Effector memory CD8-positive, alpha-beta T cell (primary cell): ENCODE measurements around the gene MMP24OS.

Experiments
- ATAC-seq: fragments of 150-1000 bp; cut with Tn5 transposase; replicated peaks from 2 replicates; pipeline ENCODE4 v1.10.0; 2021; ENCODE audit warnings: mild to moderate bottlenecking, moderate library complexity
- DNase-seq, 3 experiments: peaks; one replicate each; pipeline ENCODE4 v3.0.0; 2021
- H3K27ac Mint-ChIP-seq, 2 donors: one replicate each; pipeline ENCODE4 v1.8.0; 2022; ENCODE audit warnings: mild to moderate bottlenecking in 2 of 2, mixed read lengths in 2 of 2, moderate library complexity in 2 of 2
- H3K27me3 Mint-ChIP-seq, 2 donors: one replicate each; pipeline ENCODE4 v1.8.0; 2022; ENCODE audit warnings: mixed read lengths in 2 of 2
- H3K36me3 Mint-ChIP-seq: one replicate; pipeline ENCODE4 v1.8.0; 2022; ENCODE audit warnings: mild to moderate bottlenecking, moderate library complexity, mixed read lengths; ENCODE audit not compliant: insufficient read depth
- H3K4me1 Mint-ChIP-seq, 2 donors: one replicate each; pipeline ENCODE4 v1.8.0; 2022; ENCODE audit warnings: low read depth in 2 of 2, mixed read lengths in 2 of 2
- H3K4me3 Mint-ChIP-seq, 2 donors: one replicate each; pipeline ENCODE4 v1.8.0; 2022; ENCODE audit warnings: mild to moderate bottlenecking in 2 of 2, mixed read lengths in 2 of 2, moderate library complexity in 2 of 2
- H3K9me3 Mint-ChIP-seq, 2 donors: one replicate each; pipeline ENCODE4 v1.8.0; 2022; ENCODE audit warnings: mixed read lengths in 2 of 2

MMP24OS gene

DNA sequence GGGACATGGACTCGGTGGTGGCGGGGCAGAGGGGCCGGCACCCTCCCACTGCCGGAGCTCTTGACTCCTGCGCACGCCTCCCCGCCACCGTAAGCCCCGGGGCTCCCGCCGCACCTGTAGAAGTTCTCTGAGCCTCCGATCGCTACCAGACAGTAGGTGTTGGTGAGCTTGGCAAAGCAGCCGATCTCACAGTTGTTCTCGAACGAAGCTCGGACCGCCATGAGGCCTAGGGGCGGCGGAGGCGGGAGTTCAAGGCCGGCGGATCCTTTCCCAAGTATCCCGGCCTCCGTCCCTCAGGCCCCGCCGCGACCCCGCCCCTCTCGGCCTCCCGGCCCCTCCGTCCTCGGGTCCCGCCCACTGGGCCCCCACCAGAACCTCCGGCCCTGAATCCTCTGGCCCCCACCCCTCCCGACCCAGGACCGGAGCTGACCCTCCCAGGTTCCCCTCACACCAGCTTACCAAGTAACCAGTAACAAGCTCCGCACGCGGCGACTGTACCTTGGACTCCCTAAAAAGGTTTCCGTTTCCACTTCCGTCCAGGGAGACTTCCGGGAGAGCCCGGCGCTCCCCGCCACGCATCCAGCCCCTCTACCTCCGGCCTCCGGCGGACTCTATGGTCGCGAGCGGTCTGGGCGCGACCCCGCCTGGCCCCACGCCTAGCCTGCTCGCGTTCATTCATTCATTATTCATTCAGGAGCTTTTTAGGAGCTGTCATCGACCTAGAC lies 6.5 kb upstream of the MMP24OS start, which contains the start of gene EIF6:
Gene EIF6 (minus strand): TSS at position 506 of the 725 bp plus-strand sequence. CDS start 285 bp downstream, at position 221.
- ATAC-seq: peak; percentile 86
- H3K4me3 Mint-ChIP-seq: peak within 1 kb of the TSS; percentile 82 to 89

DNA sequence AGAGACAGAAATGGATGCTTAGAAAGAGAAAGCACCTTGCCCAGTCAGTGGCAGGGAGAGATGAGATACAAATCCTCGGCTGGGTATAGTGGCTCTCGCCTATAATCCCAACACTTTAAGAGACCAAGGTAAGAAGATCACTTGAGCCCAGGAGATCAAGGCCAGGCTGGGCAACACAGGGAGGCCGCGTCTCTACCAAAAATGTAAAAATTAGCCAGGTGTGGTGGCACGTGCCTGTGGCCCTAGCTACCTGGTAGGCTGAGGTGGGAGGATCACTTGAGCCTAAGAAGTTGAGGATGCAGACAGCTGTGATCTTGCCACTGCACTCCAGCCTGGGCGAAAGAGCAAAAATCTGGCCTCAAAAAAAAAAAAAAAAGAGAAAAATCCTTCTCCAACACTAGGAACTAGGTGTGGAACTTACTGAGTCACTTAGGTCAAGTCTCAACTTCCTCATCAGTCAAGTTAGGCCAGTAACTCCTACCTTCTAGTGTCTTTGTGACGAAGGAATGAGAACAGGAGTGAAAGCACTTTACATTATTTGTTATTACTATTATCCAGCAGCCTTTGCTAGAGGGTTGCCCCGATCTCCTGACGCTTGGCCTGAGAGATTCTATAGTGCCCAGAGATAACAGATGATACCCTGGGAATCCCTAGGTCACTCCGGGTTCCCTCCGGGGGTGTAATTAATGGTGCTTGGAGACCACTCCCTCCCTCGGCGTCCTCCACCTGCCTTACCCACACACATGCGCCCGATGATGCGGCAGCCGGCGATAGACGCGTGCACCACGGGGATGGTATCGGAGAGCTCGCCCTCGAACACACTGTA lies 5.7 kb upstream of the MMP24OS start:
- Mint-ChIP-seq H3K27ac (peak overlapping the region; percentile 88 to 92), H3K27me3 (no peaks in the 10 kb centered on the region), H3K36me3 (peaks cover 31% of the 10 kb centered on the region), H3K4me3 (peak overlapping the region; percentile 82 to 89), H3K4me1 (peaks cover 17 to 18% of the 10 kb centered on the region in 2 donors), H3K9me3 (no peaks in the 10 kb centered on the region)
- no peak for DNase-seq
- ATAC-seq: no peak

More for the DNA sequence above, 6.5 kb upstream of the MMP24OS start, which contains the start of gene EIF6:
- Mint-ChIP-seq H3K27me3 (no peaks in the 10 kb centered on the region), H3K4me1 (peaks cover 15 to 18% of the 10 kb centered on the region in 2 donors), H3K27ac (peak within 1 kb of the TSS; percentile 88 to 92), H3K9me3 (no peaks in the 10 kb centered on the region), H3K36me3 (peaks cover 25% of the 10 kb centered on the region)
- DNase-seq: peak; percentile 61 to 63 (median 61)

DNA sequence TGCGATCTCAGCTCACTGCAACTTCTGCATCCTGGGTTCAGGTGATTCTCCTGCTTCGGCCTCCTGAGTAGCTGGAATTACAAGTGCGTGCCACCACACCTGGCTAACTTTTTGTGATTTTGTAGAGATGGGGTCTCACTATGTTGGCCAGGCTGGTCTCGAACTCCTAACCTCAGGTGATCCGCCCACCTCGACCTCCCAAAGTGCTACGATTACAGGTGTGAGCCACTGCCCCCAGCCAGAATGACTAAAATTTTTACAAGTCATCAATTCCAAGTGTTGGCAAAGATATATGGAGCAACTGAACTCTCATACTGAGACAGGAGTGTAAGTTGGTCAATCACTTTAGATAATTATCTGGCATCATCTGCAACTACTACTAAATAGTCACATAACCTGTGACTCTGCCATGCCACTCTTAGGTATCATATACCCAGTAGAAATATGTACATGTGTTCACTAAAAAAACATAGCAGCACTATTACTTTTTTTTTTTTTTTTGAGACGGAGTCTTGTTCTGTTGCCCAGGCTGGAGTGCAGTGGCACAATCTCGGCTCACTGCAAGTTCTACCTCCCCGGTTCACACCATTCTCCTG lies 3.7 kb upstream of the MMP24OS start:
- Mint-ChIP-seq H3K27me3 (no peaks in the 10 kb centered on the region), H3K9me3 (no peaks in the 10 kb centered on the region), H3K4me3 (no peak overlapping the region), H3K36me3 (peaks cover 49% of the 10 kb centered on the region), H3K4me1 (peaks cover 26 to 28% of the 10 kb centered on the region in 2 donors), H3K27ac (no peak overlapping the region)
- ATAC-seq: no peak
- no peak for DNase-seq

DNA sequence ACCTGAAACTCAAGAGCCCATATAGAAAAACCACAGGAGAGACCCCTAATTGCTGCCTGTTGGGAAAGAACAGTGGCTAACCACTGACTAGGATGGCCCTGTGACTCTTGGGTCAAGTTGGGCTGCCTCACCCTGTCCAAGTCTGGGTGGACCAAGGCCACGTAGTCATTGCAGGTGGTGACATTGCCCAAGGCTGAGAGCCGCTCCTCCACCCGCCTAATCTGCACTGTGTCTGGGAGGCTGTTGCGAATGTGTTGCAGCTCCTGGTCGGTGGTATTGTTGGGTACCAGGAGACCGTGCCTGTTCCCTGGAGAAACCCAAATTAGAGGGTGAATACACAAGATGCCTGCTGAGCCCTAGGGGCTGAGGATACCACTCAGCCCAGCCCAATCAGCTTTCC lies 2.6 kb upstream of the MMP24OS start:
- H3K4me1 Mint-ChIP-seq: peaks cover 34 to 35% of the 10 kb centered on the region in 2 donors

DNA sequence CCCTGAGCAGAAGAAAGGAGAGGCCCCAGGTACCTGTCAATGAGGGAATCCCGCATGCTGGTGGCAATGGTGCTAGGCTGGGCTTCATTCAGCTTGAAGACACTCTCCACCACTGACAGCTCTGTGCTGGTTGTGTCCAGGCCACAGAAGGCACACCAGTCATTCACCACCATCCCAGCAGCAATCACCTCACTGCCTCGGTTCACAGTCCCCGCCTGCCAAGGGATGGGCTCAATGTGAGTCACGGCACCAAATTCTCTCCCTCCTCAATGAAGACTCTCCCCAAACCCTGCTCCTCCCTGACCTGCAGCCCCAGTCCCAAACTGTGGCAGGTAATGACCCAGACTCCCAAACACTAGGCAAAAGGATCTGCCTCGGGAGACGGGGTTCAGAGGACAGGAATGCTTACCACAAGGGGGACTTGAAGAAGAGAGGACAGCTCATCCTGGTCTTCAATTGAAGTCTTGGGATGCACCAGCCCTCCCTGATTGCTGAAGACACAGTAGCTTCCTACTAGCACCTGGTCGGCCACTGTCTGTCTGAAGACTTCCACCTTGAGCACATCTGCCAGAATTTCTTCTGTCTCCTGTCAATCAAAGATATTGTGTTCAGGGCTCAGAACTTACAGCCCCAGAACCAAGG lies 1.7 kb upstream of the MMP24OS start:
- Mint-ChIP-seq H3K27ac (peak overlapping the region; percentile 79 to 95), H3K27me3 (no peaks in the 10 kb centered on the region), H3K4me1 (peaks cover 29 to 31% of the 10 kb centered on the region in 2 donors), H3K4me3 (no peak overlapping the region), H3K36me3 (peaks cover 51% of the 10 kb centered on the region), H3K9me3 (no peaks in the 10 kb centered on the region)
- ATAC-seq (no peak), DNase-seq (no peak)

More for the DNA sequence above, 2.6 kb upstream of the MMP24OS start:
- Mint-ChIP-seq H3K4me3 (no peak overlapping the region), H3K36me3 (peaks cover 51% of the 10 kb centered on the region), H3K27me3 (no peaks in the 10 kb centered on the region), H3K27ac (peak overlapping the region; percentile 79 to 95), H3K9me3 (no peaks in the 10 kb centered on the region)
- ATAC-seq (no peak), DNase-seq (no peak)

DNA sequence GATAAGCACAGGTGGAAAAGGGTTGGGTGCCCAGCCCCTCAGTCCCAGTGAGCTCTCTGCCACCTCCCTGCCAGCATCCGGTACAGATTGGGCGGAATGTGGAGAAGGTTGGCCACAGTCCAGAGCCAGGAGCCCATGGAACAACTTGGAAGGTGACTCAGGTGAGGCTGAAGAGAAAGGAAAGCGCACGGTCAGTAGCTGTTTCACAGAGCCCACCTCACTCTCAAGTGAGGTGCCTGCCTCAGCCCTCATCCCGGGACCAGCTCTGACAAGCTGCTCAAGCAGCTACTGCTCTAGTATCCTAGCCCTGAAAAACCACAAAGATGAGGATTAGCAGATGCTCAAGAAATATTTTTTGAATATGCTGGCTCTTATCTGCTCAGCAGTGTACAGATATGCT lies 1.1 kb upstream of the MMP24OS start:
- ATAC-seq (no peak), DNase-seq (no peak)
- H3K4me3 Mint-ChIP-seq: peak overlapping the region in 1 of 2 donors; percentile 17
- peak overlapping the region; percentile 79 to 95 for H3K27ac Mint-ChIP-seq
- H3K36me3 Mint-ChIP-seq: peaks cover 53% of the 10 kb centered on the region
- H3K9me3 Mint-ChIP-seq: no peaks in the 10 kb centered on the region
- peaks cover 28 to 30% of the 10 kb centered on the region in 2 donors for H3K4me1 Mint-ChIP-seq
- H3K27me3 Mint-ChIP-seq: no peaks in the 10 kb centered on the region

DNA sequence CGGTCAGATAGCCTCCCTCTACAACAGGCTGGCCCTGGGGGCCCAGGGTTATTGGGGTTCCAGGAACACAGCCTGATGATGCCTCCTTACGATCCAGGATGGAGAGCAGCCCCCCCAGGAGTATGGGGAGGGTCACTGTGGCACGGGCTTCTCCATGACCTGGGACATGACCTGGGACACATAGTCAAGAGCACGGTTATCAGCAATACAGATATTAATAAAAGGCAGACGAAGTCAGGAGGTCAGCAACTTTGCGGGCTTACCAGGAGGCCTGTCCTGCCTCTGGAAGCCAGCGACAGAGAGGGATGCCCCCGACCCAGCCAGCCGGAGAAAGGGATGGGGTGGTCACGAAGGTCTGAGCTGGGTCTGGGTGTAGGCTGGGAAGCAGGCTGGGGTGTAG lies 795 bp downstream of the MMP24OS start:
- peaks cover 50% of the 10 kb centered on the region for H3K36me3 Mint-ChIP-seq
- H3K4me3 Mint-ChIP-seq: peak overlapping the region; percentile 87 to 97
- peaks cover 23 to 24% of the 10 kb centered on the region in 2 donors for H3K4me1 Mint-ChIP-seq
- no peak for ATAC-seq
- no peak for DNase-seq
- H3K9me3 Mint-ChIP-seq: no peaks in the 10 kb centered on the region
- peak overlapping the region; percentile 95 to 100 for H3K27ac Mint-ChIP-seq
- no peaks in the 10 kb centered on the region for H3K27me3 Mint-ChIP-seq

DNA sequence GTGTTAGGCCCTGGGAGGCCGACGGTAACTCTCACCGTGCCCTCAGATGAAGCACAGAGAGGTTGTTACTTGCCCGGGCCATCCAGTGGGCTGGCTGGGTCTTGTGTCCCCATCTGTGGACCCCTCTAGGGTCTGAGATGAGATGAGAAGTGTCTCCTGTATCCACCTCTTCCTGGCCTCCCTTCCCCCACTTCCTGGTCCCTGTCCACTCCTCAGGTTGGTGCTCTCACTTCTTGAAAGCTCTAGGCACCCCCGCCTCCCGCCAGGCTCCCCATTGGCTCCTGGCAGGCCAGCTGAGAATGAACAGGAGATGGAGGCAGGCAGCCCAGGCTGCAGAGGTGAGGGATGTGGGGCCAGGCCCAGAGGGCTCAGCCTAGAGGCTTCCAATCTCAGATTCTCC lies 1.5 kb downstream of the MMP24OS start:
- H3K27me3 Mint-ChIP-seq: no peaks in the 10 kb centered on the region
- H3K4me3 Mint-ChIP-seq: peak overlapping the region; percentile 87 to 97
- ATAC-seq (no peak), DNase-seq (no peak)
- peak overlapping the region; percentile 95 to 100 for H3K27ac Mint-ChIP-seq
- H3K36me3 Mint-ChIP-seq: peaks cover 48% of the 10 kb centered on the region
- peaks cover 22 to 24% of the 10 kb centered on the region in 2 donors for H3K4me1 Mint-ChIP-seq
- no peaks in the 10 kb centered on the region for H3K9me3 Mint-ChIP-seq

DNA sequence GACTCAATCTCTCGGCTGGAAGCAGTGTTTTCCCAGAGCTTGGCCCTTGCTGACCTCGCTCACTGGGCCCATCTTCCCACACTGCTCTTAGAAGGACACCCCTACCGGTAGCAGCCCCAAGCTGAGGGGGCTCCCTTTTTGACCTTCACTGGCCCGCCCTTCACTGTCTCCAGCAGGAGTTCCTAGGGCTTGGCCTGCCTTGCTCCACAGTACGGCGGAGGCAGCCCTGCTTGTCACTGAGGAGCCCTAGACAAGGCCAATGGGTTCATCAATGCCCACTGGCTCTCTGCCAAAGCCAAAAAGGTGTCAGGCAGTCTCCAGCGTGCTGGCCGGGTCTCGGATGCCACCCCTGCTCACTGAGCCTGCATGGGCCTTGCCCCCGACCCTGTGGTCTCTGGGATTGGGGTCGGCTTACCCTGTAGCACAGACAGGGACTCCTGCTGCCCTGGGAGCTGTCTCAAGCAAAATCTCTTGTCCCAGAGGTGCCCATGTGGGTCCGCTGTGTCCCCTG lies 2.1 kb downstream of the MMP24OS start:
- peaks cover 43% of the 10 kb centered on the region for H3K36me3 Mint-ChIP-seq
- peak overlapping the region; percentile 87 to 97 for H3K4me3 Mint-ChIP-seq
- ATAC-seq (no peak), DNase-seq (no peak)
- H3K9me3 Mint-ChIP-seq: no peaks in the 10 kb centered on the region
- peaks cover 22 to 29% of the 10 kb centered on the region in 2 donors for H3K4me1 Mint-ChIP-seq
- peak overlapping the region; percentile 95 to 100 for H3K27ac Mint-ChIP-seq
- H3K27me3 Mint-ChIP-seq: no peaks in the 10 kb centered on the region

DNA sequence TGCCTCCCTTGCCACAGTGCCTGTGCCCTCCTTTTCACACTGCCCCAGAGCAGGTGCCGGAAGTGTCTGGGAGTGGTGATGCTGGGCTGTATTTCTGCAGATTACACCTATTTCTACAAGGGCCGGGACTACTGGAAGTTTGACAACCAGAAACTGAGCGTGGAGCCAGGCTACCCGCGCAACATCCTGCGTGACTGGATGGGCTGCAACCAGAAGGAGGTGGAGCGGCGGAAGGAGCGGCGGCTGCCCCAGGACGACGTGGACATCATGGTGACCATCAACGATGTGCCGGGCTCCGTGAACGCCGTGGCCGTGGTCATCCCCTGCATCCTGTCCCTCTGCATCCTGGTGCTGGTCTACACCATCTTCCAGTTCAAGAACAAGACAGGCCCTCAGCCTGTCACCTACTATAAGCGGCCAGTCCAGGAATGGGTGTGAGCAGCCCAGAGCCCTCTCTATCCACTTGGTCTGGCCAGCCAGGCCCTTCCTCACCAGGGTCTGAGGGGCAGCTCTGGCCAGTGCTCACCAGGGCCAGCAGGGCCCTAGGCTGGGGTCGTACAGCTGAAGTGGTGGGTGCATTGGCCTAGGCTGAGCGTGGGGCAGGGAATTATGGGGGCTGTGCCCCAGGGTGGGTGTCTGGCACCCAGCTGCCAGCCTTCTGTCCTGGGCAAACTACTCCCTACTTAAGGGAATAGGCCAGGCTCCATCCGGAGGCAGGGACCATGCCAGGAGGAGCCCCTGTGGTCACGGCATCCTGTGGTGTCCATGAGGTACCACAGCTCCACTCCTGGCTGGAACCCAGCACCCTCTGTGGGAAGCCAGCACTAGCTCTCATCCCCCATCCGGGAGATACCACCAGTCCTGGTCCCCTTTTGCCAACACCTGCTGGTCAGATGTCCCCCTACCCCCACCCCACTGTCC lies 3.5 kb downstream of the MMP24OS start:
- ATAC-seq: no peak
- no peak for DNase-seq
- Mint-ChIP-seq H3K4me1 (peaks cover 26 to 30% of the 10 kb centered on the region in 2 donors), H3K4me3 (no peak overlapping the region), H3K27ac (peak overlapping the region; percentile 10 to 95), H3K9me3 (no peaks in the 10 kb centered on the region), H3K36me3 (peaks cover 38% of the 10 kb centered on the region), H3K27me3 (no peaks in the 10 kb centered on the region)

DNA sequence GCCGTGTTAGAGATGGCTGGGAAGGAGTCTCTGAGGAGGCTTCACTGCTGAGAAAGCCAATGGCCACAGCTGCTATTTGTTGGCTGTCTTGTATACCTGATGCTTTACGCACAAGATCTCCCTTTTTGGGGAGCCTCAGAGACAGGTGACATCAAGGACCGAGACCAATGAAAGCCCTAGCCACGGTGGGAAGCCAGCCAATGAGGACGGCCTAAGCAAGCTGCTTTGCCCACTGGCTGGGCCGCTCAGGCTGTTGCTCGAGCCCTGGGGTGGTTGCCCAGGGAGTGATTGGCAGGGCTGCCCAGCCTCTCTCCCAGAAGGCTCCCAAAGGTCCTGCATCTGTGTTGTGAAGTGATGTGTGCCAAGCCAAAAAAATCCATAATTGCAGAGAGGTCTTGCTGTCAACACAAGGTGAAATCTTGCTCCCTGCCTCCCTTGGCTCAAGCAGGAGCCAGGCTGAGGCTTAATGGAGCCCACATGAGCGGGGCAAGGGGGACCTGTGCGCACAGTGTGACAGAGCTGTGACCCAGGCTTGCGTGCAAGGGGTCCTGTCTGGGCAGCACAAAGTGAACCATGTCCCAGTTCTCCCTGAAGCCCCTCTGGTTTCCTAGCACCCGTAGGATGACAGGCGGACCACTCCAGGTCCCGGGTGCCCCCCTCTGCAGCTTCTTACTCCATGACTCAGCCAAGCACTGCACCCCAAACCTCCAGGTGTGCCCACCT lies 4.3 kb downstream of the MMP24OS start:
- H3K36me3 Mint-ChIP-seq: peaks cover 35% of the 10 kb centered on the region
- H3K4me1 Mint-ChIP-seq: peaks cover 30 to 34% of the 10 kb centered on the region in 2 donors
- no peaks in the 10 kb centered on the region for H3K9me3 Mint-ChIP-seq
- H3K4me3 Mint-ChIP-seq: no peak overlapping the region
- peak overlapping the region; percentile 10 to 87 for H3K27ac Mint-ChIP-seq
- no peak for ATAC-seq
- H3K27me3 Mint-ChIP-seq: no peaks in the 10 kb centered on the region
- DNase-seq: no peak
